Tibial nerve (tissue), 3 donors: ENCODE measurements around the gene LRIT1.

Experiments used
- POLR2A ChIP-seq, 2 donors: fragments of 450-650 bp; IDR thresholded peaks; one replicate each; pipeline ENCODE4 v1.6.1; 2017; ENCODE audit warnings: antibody characterized with exemption in 2 of 2, mild to moderate bottlenecking in 2 of 2, moderate library complexity in 2 of 2
- TF ChIP-seq, protein P1 (sequence below), 5 experiments: fragments of 200-600 bp in 3 of 5; fragments of 450-650 bp in 2 of 5; sonication (generic) in 3 of 5; IDR thresholded peaks; one replicate each; pipeline ENCODE4 v1.5.1; 2016 to 2019; ENCODE audit warnings: antibody characterized with exemption in 5 of 5, mild to moderate bottlenecking in 3 of 5, moderate library complexity in 2 of 5

- TF ChIP-seq POLR2A (IDR thresholded peaks at IDR 0.05): no peak
- TF ChIP-seq, protein P1, sequence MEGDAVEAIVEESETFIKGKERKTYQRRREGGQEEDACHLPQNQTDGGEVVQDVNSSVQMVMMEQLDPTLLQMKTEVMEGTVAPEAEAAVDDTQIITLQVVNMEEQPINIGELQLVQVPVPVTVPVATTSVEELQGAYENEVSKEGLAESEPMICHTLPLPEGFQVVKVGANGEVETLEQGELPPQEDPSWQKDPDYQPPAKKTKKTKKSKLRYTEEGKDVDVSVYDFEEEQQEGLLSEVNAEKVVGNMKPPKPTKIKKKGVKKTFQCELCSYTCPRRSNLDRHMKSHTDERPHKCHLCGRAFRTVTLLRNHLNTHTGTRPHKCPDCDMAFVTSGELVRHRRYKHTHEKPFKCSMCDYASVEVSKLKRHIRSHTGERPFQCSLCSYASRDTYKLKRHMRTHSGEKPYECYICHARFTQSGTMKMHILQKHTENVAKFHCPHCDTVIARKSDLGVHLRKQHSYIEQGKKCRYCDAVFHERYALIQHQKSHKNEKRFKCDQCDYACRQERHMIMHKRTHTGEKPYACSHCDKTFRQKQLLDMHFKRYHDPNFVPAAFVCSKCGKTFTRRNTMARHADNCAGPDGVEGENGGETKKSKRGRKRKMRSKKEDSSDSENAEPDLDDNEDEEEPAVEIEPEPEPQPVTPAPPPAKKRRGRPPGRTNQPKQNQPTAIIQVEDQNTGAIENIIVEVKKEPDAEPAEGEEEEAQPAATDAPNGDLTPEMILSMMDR (IDR thresholded peaks at IDR 0.05): no peak
Measured at GRCh38 chr10:84261236-84261915, 20.0 kb upstream of the LRIT1 start.
